GM19035 (cell line): Measurements from ENCODE around the gene CCDC178.
A peak's percentile ranks its signal among the peaks of the same experiment; 100 is the strongest.

Source experiments
- ATAC-seq: cut with Tn5 transposase; IDR thresholded peaks from one replicate; pipeline ENCODE4 v1.9.1; 2021; ENCODE audit not compliant: unreplicated experiment

The CCDC178 gene

DNA sequence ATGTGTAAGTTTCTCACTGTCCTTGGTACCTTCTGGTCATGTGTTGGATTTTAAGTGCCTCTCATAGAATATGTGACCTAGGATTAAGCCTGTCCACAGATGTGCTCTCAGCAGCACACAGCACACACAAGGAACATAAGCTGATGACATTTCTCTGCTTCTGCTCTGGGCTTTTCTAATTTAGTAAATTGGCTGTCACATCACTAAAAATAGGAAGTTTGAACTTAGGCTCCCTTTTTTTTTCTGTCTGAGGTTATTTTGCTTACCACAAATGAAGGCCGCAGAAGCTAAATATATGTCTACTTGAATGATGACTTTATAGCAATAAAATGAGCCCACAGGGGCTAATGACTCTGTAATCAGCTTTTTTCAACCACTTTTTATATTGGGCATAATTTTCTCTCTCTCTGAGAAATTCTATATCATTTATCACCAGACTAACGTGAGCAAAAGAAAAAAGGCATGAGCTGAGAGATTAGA lies 517.5 kb downstream of the CCDC178 start:
- peak; percentile 46 for ATAC-seq

GRCh38 chr18:32920796-32921787 lies 519.4 kb downstream of the CCDC178 start:
- no peak for ATAC-seq

DNA sequence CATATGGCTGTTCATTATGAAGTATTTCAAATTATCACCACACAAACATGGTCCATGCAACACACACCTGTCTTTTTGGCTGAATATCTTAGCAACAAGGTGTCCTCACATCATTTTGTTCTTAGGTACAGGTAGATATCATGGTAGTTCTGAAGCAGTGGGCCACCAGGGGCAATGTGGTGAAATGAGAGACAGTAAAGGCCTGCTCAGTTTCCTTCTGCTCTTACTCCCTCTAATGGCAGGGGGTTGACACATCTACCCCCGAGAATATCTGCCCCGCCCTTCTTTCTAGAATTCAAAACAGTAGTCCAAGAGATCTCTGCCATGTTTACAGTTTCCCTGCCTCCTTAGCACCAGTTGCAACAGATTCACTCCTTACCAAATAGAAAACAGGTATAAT lies 520.7 kb downstream of the CCDC178 start:
- peak; percentile 84 for ATAC-seq

DNA sequence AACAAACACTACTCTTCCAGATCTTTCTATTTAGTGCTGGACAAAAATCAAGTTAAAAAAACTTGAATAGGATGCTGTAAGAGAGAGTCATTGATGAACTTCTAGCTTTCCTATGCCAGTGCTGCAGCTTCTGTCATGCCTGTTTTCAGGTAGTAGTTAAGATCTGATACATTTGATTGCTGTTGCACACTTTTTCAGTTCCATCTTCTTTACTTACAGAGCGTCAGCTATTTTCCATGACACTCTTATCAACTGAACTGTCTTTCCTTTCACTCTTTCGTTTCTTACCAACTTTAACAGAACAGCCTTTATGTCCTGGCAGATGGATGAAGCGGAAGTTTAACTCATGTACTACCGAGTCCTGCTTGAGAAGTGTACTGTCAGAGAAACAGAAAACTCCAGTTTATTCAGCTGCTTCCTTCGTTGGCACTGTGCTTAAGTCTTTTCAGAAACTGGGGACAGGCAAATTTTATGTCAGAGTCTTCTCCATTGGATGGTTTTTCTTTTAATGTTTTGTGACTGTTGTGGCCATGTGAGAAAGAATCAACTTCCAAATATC lies 521.8 kb downstream of the CCDC178 start:
- no peak for ATAC-seq

- no peak for ATAC-seq
Observed at GRCh38 chr18:32915516-32915915, 525.0 kb downstream of the CCDC178 start.

- no peak for ATAC-seq
Observed at GRCh38 chr18:32911660-32912284, 528.7 kb downstream of the CCDC178 start.

- ATAC-seq = no peak
Observed at GRCh38 chr18:32910694-32911296, 529.7 kb downstream of the CCDC178 start.

DNA sequence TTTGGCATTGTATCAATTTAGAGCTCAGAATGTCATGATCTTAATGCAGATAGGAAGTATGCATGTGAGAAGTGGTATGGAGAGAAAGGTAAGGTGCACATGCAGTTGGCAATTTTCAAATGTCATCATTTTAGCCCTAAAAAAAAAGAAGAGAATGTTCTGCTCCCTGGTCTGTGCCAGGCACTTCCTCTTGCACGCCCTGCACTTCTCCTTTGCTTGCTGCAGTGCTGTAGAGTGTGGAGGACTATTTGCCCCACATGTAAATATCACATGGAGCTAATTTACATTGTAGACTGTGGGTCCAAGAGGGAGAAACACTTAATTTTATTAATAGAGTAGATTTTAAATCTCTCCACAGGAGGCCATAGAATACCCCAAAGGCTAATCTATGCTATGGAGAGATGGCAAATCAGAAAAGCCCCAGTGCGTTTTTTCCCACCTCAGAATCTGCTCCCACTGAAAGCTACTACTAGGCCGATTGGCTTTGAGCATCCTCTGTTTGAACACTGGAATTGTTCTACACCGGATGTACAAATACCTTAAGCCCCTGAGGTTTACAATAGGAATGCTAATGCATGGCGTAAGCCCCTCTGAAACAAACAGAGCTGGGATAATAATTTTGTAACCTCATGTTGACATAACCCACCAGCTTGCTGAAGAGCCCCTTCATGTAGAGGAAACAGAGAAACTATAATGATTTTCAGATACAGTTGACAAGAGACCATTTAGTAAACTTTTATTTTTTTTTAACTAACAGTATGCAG lies 530.5 kb downstream of the CCDC178 start:
- ATAC-seq = no peak

GRCh38 chr18:32908424-32908805 lies 532.1 kb downstream of the CCDC178 start:
- ATAC-seq = no peak

- no peak for ATAC-seq
Observed at GRCh38 chr18:32907648-32908423, 532.7 kb downstream of the CCDC178 start.

DNA sequence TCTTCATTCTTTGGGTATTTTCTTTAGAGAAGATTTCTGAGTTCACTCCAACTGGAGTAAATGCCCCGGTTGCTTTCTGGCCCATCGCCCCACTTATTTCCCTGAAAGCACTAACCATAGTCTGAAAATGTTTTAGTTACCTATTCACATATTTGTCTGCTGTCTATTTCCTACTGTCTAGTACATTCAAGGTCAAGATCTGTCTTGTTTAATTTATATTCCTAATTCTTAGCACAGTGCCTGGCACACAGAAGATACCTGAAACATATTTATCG lies 533.3 kb downstream of the CCDC178 start:
- no peak for ATAC-seq

- ATAC-seq = no peak
Observed at GRCh38 chr18:32906506-32907310, 533.8 kb downstream of the CCDC178 start.

- ATAC-seq = no peak
Observed at GRCh38 chr18:32905651-32906050, 534.9 kb downstream of the CCDC178 start.

DNA sequence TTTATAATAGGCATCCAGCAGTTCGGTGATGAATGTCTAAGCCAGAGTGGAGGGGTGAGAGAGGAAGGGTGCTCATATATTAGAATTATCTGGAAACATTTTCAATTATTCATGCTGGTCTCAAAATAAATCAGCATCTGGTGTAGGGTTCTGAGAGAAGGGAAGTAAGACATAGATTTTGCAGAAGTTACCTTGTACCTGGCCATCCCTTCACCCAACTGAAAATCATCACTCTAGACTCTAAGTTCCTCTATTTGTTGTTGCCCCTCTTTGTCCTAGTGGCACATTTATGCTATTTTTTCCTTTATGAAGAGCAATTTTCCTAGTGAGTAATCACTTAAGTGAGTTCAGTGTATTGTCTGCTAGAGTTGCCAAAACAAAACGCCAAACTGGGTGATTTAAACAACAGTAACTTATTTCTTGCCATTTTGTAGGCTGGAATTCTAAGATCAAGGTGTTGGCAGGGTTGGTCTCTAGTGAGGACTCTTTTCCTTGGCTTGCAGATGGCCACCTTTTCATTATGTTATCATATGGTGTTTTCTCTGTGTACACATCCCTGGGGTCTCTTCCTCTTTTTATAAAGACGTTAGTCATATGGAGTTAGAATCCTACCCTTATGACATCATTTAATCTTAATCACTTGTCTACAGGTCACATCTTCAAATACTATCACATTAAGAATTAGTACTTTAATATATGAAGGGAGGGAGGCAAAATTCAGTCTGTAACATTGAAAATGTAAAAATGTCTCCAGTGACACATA lies 537.8 kb downstream of the CCDC178 start:
- ATAC-seq = no peak

DNA sequence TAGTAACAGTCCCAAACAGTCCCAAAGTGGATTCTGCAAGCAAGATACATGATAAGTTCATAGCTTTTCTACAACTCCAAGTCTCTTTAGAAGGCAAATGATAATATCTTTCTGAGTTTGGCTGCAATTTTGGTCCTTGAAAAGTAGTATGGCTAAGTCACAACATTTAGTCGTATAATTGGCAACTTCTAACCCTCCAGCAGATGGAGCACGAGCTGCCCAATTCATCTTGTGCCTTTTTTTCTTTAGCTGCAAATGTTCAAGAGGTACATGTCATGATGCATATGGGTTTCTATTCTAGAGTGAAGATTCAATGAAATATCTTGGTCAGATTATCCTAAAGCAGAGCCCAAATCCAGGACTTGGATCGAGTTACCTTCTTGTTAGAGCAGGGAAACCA lies 540.7 kb downstream of the CCDC178 start:
- ATAC-seq = no peak

DNA sequence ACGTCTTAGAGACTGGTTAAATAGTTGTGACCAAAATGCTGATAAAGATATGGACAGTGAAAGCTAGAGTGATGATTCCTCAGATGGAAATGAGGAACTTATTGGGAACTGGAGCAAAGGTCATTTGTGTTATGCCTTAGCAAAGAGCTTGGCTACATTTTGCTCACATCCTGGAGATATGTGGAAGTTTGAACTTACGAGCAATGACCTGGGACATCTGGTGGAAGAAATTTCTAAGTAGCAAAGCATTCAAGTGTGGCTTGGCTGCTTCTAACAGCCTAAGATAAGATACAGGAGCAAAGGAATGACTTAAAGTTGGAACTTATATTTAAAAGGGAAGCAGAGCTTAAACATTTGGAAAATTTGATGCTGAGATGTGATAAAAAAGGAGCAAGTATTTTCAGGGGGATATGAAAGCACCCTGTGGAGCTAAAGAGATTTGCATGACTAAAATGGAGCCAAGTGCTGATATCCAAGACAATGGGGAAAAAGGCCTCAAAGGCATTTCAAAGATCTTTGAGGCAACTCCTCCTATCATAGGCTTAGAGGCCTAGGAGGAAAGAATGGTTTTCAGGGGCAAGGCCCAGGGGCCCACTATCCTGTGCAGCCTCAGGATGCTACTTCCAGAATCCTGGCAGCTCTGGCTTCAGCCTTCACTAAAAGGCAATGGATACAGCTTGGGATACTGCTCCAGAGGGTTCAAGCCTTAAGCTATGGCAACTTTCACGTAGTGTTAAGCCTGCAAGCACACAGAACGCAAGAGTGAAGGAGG lies 543.6 kb downstream of the CCDC178 start:
- no peak for ATAC-seq

DNA sequence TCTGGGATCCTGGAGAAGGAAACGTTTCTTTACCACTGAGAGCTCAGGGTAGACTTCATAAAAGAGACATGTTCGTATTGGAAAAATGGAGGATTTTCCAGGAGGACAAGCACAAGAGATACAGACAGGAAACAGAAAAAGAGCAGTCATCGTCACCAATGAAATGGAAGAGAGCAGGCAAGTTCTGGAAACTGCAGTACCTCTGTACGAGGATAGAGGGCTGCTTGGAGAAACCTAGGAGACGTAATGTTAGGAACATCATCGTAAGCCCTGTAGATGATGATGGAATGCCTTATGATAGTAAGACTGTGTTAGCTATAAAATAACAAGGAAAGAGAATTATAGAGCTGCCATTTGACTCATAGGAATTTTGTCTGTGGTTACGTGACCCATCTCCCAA lies 546.6 kb downstream of the CCDC178 start:
- ATAC-seq = no peak

DNA sequence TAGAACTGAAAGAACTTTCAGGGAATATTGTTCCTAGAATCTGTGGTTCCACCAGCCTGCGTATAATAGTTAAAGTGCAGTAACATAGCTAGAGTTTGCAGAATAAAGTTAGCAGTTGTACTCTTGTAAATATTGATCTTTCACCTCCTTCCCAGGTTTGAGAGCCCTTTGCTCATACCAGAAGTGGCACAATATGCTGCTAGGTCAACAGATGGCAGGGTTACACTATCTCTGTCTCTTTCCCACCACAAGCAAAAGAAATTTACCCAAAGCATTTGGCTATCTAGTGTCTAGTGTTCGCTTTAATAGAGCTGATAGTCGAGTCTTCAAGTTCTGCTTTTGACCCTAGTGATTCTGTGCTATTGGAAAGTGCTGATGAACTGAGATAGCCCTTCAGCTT lies 548.7 kb downstream of the CCDC178 start:
- no peak for ATAC-seq
